ENCODE data around the gene ELF2. TPM values are rescaled to one million over a fixed set of nuclear protein-coding genes. Genes with fewer than 3 reads are reported as not detected.
"Not testable (repeated sequence)": the region's sequence is repeated elsewhere in the genome, so short reads cannot be mapped to it uniquely, and the experiment has no call there.

ELF2 gene
- total RNA-seq, 1 donor from 2014 or later, result 14.3 TPM

DNA sequence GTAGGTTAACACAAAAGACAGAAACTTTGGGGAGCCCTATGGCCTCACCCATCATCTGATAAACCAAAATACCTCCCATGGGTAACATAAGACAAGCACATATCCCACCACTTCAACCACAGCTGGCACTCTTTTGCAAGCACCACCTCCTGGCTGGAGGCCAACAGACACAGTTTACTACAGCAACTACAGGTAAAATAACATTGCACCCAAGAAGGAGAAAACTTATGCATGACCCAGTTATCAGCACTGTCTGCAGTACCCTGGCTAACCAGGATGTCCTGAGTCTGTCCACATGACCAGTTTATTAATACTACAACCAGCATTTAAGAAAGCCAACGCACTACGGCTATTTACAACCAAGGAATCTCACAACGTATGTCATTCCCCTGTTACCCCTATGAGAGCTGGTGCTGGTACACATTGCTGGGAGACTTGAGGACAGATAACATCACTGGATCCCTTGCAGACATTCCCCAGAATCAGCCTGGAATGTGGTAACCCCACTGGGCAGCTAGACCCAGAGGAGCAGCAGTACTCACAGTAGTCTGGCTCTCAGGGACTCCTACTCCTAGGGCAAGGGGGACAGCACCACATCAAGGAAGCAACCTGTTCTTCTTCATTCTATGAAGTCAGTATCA, 32.0 kb downstream of the ELF2 start:
- no peak for DNase-seq (ENCODE audit: low spot score)

DNA sequence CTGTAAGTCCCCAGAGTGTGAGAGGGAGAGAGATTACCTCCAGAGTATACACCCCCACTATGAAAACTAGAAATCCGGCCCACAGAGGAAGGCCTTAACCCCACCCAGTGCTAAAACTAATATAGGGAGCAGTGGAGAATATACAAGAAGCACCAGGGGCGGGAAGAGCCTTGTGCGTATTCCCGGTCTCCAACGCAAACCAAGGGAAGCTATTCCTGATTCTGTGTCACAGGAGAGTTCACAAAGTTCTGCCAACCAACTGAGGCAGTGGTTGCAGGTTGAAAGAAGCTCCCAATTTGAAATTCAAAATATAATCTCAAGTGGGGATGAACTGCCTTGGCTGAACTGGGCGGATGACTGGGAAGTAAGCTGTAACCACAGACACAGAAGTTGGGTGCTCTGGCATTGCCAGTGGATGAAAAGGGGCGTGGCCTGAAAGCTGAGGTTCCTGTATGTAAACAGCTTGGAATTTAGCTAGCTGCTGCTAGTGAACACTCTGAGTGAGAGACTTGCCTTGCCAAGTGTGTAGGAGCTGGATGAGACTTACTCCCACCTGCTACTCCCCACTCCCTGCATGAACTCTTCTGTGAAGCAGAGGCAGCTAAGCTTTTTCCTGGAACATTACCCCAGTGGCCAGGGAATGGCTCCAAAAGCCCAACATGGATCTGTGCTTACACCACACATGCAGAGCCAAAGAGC, 32.7 kb downstream of the ELF2 start:
- DNase-seq (ENCODE audit: low spot score), result no peak
- peak; percentile 38 for ATAC-seq

More for the DNA sequence above, 32.0 kb downstream of the ELF2 start:
- ATAC-seq, result peak; percentile 41

- ATAC-seq, result no peak
These were observed 34.0 kb downstream of the ELF2 start for GRCh38 chr4:139142980-139143379.

GRCh38 chr4:139142087-139142486, 34.9 kb downstream of the ELF2 start:
- DNase-seq (ENCODE audit: low spot score) (no peak), ATAC-seq (peak; percentile 40)

More at GRCh38 chr4:139142980-139143379, 34.0 kb downstream of the ELF2 start:
- DNase-seq (ENCODE audit: low spot score), result no peak

GRCh38 chr4:139137763-139138162, 39.3 kb downstream of the ELF2 start:
- DNase-seq (ENCODE audit: low spot score) (no peak), ATAC-seq (no peak)

- ATAC-seq (no peak), DNase-seq (ENCODE audit: low spot score) (no peak)
These were observed 42.6 kb downstream of the ELF2 start for GRCh38 chr4:139134403-139134802.

GRCh38 chr4:139131209-139131870, 45.7 kb downstream of the ELF2 start:
- DNase-seq (ENCODE audit: low spot score), result no peak
- ATAC-seq, result no peak

- DNase-seq (ENCODE audit: low spot score) (no peak), ATAC-seq (no peak)
These were observed 47.8 kb downstream of the ELF2 start for GRCh38 chr4:139129206-139129605.

DNA sequence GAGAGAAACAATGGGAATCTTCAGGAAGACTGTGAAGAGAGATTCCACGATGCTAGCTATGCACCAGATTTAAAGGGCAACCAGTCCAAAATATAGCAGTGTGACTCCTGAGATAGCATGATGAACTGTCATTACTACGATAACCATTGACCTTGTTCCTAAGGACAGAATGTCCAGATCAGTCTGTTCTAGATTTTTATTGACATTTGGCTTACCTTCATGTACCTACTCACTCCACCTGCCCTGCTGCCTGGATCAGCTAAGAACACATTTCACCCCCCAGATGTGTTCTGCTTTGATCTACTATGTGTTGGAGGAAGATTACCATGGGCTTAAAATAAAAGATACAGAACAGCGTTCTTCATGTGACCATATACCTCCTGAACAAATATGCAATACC, 50.1 kb downstream of the ELF2 start:
- ATAC-seq (peak; percentile 92), DNase-seq (ENCODE audit: low spot score) (no peak)

- DNase-seq (ENCODE audit: low spot score) (no peak), ATAC-seq (no peak)
These were observed 53.1 kb downstream of the ELF2 start for GRCh38 chr4:139123910-139124309.

GRCh38 chr4:139118365-139118764, 58.7 kb downstream of the ELF2 start:
- DNase-seq (ENCODE audit: low spot score) (no peak), ATAC-seq (no peak)

- ATAC-seq (no peak), DNase-seq (ENCODE audit: low spot score) (no peak)
These were observed 61.8 kb downstream of the ELF2 start for GRCh38 chr4:139115226-139115625.

- ATAC-seq; DNase-seq (ENCODE audit: low spot score): not testable (repeated sequence)
These were observed 62.2 kb downstream of the ELF2 start for GRCh38 chr4:139114795-139115194.

GRCh38 chr4:139112650-139113049, 64.4 kb downstream of the ELF2 start:
- no peak for ATAC-seq
- DNase-seq (ENCODE audit: low spot score), result no peak

DNA sequence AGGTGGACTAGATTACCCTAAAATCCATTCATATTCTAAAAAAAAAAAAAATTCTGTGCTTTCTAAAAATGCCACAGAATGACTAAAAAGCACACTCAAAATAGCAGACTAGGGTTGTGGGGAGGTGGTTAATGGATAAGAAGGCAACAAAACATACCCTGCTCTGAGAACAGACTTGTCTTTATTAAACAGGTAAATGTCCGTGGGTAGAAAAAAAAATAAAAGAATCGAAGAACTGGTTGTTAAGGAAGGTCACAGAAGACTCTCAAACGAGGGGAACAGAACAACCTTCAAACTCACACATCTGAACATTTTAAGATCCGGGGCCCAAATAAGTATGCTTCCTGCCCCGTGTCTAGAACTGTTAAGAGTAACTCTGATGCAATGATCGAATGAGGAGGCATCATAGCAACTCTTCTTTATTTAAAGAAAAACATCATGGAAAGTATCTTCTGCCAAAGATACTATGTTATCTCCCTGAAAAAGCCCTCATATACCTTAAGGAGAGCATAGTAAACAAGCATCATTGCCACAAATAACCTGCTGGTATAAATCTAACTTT, 68.4 kb downstream of the ELF2 start:
- DNase-seq (ENCODE audit: low spot score) (no peak), ATAC-seq (no peak)

GRCh38 chr4:139099366-139099982, 77.5 kb downstream of the ELF2 start:
- ATAC-seq (peak; percentile 100), DNase-seq (ENCODE audit: low spot score) (peak; percentile 75)

GRCh38 chr4:139092271-139092670, 84.7 kb downstream of the ELF2 start:
- no peak for ATAC-seq
- no peak for DNase-seq (ENCODE audit: low spot score)

DNA sequence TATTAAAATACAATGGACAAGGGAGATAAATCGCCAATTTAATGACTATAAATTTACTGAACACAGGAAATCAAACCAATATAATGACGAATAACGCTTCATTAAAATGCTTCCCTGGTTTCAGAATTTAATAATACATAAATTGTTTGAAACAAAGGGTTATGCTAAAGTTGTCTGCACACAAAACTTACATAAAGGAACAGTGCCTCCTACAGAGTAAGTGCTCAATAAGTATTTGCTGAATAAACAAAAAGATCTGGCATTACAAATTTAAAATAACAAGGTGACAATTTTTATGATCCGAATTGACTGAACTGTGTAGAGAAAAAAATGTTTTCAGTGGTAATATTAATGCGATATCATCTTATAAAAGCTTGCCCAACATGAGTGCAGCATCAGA, 91.9 kb downstream of the ELF2 start:
- ATAC-seq (no peak), DNase-seq (ENCODE audit: low spot score) (no peak)

DNA sequence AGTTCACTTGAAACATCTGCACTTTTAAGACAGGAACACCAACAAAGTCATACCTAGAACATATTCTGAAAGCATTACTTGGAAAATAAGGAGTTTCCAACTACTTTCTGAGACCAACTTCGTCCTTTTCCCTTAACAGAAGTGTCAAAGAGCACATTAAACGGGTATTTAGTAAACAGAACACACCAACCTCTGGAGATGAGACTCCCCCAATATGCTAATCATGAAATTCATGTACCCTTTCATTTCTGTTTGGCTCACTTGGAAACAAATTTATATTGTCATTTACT, 92.3 kb downstream of the ELF2 start:
- ATAC-seq, result no peak
- DNase-seq (ENCODE audit: low spot score), result no peak

- DNase-seq (ENCODE audit: low spot score), result peak; percentile 93
- peak; percentile 78 for ATAC-seq
These were observed 92.8 kb downstream of the ELF2 start for GRCh38 chr4:139083956-139084803.

GRCh38 chr4:139083607-139083955, 93.4 kb downstream of the ELF2 start:
- peak; percentile 66 for DNase-seq (ENCODE audit: low spot score)

More at GRCh38 chr4:139083607-139083955, 93.4 kb downstream of the ELF2 start:
- peak; percentile 53 for ATAC-seq
